Stimulated activated CD8-positive, alpha-beta memory T cell treated with anti-CD3 and anti-CD28 coated beads, Interleukin-4, amount 100 ng/mL, for 24 hours (primary cell): ENCODE measurements around the gene LCTL.
"Not testable (repeated sequence)": the region's sequence is repeated elsewhere in the genome, so short reads cannot be mapped to it uniquely, and the experiment has no call there.

Experiments
- DNase-seq: peaks from one replicate; pipeline ENCODE4 v3.0.0-alpha.2; 2020; ENCODE audit warnings: low read depth

Gene LCTL

GRCh38 chr15:66564136-66565041 is 1.4 kb downstream of the LCTL start:
- DNase-seq: no peak

- DNase-seq: no peak
These were observed 2.2 kb downstream of the LCTL start for GRCh38 chr15:66563566-66564110.

- DNase-seq: no peak
These were observed 2.7 kb downstream of the LCTL start for GRCh38 chr15:66563126-66563525.

GRCh38 chr15:66560856-66561525 is 4.8 kb downstream of the LCTL start:
- no peak for DNase-seq

- no peak for DNase-seq
These were observed 7.5 kb downstream of the LCTL start for GRCh38 chr15:66558271-66558670.

- no peak for DNase-seq
These were observed 10.1 kb downstream of the LCTL start for GRCh38 chr15:66555685-66556084.

GRCh38 chr15:66545255-66545654 is 20.5 kb downstream of the LCTL start:
- DNase-seq: no peak

GRCh38 chr15:66542896-66543295 is 22.9 kb downstream of the LCTL start:
- no peak for DNase-seq

GRCh38 chr15:66535056-66535455 is 30.7 kb downstream of the LCTL start:
- no peak for DNase-seq

- no peak for DNase-seq
These were observed 41.0 kb downstream of the LCTL start for GRCh38 chr15:66524838-66525237.

- no peak for DNase-seq
These were observed 41.9 kb downstream of the LCTL start for GRCh38 chr15:66523926-66524325.

- DNase-seq: no peak
These were observed 49.9 kb downstream of the LCTL start for GRCh38 chr15:66515901-66516322.

- DNase-seq: no peak
These were observed 51.2 kb downstream of the LCTL start for GRCh38 chr15:66514586-66514985.

GRCh38 chr15:66508293-66508883 is 57.4 kb downstream of the LCTL start:
- no peak for DNase-seq

- no peak for DNase-seq
These were observed 60.0 kb downstream of the LCTL start for GRCh38 chr15:66505818-66506217.

- DNase-seq: no peak
These were observed 60.4 kb downstream of the LCTL start for GRCh38 chr15:66505430-66505811.

GRCh38 chr15:66504563-66505429 is 61.0 kb downstream of the LCTL start, which contains the start of the genes RPL4 and ZWILCH:
RPL4 (minus strand) TSS chr15:66504855; CDS start chr15:66504790, 65 bp downstream.
ZWILCH (plus strand) TSS chr15:66505326; CDS start chr15:66505339, 13 bp downstream.
- DNase-seq: peak; percentile 74

GRCh38 chr15:66503780-66504562 is 61.8 kb downstream of the LCTL start:
- no peak for DNase-seq

GRCh38 chr15:66503041-66503648 is 62.7 kb downstream of the LCTL start:
- not testable (repeated sequence) for DNase-seq

GRCh38 chr15:66502491-66502890 is 63.3 kb downstream of the LCTL start:
- DNase-seq: no peak
